CD4-positive, alpha-beta T cell treated with Interleukin-15 for 4 hours (primary cell): ENCODE measurements around the gene DLK2.
A peak's percentile ranks its signal among the peaks of the same experiment; 100 is the strongest.
"Not testable (repeated sequence)": the region's sequence is repeated elsewhere in the genome, so short reads cannot be mapped to it uniquely, and the experiment has no call there.

Source experiments
- DNase-seq: peaks from one replicate; pipeline ENCODE4 v3.0.0-alpha.2; 2020; ENCODE audit warnings: low spot score

The DLK2 gene, protein sequence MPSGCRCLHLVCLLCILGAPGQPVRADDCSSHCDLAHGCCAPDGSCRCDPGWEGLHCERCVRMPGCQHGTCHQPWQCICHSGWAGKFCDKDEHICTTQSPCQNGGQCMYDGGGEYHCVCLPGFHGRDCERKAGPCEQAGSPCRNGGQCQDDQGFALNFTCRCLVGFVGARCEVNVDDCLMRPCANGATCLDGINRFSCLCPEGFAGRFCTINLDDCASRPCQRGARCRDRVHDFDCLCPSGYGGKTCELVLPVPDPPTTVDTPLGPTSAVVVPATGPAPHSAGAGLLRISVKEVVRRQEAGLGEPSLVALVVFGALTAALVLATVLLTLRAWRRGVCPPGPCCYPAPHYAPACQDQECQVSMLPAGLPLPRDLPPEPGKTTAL

DNA sequence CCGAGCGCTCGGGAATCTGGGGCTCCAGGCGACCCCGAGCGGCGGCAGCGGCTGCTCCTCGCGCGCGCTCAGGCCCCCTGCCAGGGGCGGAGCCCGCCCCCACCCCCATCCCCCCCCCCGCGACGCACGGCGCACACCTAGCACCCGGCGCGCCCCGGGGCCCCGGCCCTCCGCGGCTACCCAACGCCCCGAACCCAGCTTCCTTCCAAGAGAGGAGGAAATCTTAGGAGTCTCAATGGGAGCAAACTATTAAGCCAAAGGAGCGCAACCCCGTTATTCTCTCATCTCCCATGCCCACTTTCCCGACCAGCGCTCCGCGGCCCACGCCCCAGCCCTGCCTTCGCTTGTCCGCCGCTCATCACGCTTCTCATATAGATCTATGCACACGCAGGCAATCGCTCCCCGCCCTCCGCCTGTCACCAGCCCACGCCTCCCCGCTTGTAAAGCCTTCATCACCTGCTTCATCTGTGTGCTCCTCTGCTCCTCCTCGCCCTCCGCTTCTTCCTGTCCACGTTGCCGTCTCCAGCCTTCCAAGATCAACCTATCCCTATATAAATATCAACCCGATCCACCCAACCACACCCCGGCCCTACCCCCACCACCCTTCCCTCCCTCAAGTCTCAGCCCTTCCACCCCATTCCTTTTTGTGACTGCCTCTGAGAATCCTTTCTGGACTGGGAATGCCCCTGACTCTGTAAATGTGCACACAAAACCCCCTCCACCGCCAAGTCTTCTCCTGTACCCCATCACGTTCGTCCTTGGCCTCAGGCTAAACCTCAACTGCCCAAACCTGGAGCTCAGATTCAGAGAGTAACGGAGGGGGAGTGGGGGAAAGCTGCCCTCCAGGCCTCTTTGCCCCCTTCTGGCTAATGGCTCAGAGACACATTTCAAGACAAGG lies at the start of gene DLK2:
Gene DLK2, minus strand, starts transcription at position 18 of the 898 bp plus-strand sequence. CDS start 723 bp downstream, outside the sequence.
- DNase-seq: peak; percentile 40

DNA sequence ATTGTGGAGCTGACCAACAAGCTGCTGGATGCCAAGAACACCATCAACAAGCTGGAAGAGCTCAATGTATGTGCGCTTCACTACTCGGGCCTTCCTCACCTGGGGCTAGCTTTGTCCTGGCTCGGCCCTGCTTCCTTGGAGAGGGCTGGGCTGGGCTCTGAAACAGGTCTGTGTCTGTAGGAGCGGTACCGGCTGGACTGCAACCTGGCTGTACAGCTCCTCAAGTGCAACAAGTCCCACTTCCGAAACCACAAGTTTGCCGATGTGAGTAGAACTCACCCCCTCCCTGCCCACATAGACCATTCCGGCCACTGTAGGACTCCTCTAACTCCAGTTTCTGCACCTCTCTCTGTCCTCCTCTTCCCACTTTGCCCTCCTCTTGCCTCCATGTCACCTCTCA lies 48.1 kb upstream of the DLK2 start:
- no peak for DNase-seq

DNA sequence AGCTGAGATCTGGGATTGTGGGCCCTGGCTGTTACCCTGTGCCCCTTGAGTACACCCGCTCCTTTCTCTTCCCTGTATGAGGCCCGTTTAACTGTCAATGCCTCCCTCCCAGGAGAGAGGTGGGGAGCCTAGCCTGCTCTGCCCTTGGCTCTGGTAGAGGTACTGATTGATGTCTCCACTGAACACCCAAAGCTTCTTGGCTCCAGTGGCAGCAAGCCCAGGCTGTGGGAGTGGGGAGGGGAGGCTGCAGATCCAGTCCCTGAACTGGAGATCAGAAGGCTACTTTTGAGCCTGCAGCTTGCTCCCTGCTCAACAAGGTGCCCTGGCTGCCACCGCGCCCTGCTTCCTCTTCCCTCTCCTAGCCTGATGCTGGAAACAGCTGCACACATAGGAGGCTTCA lies 47.3 kb upstream of the DLK2 start:
- DNase-seq: no peak

DNA sequence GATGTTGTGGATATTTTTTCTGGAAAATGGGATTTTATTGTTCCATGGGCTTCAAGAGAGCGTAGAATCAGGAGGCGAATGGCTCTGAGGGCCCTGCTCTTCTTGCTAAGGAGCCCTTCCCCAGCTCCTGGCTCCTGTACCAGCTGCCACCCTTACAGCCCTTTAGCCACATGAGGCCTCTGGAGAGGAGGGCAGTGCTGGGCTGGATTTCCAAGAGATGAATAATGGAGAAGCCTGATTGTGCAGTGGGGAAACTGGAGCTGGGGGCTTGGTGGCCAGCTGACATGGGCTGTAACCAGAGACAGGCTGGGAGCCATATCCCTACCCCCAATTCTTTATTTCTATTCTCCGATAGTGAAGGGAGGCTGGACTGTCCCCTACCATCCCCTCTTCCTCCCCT lies 45.6 kb upstream of the DLK2 start:
- DNase-seq: no peak

DNA sequence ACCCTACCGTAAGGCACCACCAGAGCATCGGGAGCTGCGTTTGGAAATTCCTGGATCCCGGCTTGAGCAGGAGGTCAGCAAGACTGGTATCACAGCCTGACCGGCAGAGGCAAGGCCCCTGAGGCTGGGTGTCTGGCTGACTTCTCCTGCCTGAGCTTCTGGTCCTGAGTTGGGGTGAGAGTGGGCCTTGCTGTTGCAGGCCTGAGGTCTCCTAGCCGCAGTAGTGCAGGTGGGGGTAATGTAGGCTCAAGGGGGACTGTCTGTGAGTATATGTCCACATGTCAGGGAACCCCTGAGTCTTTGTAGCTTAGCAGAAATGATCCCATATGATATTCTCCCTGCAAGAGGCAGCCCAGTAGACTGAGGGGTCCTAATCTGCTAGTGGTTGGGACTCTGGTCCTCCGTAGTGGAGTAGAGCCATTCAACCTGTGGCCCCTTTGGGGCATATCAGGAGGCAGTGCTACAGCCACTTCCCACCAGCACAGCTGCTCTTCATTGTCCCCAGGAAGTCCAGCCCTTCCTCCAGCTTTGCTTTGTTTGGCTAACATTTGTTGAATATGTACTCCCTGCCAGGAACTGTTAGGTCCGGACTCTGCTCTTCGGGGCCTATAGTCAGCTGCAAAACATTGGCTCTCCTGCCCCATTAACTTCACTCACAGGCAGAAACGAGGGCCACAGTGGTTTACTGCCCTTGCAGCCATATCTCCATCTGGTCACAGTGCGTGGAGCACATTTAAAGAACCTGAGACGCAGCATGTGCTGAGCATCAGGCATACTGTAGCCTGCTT lies 43.9 kb upstream of the DLK2 start:
- no peak for DNase-seq

DNA sequence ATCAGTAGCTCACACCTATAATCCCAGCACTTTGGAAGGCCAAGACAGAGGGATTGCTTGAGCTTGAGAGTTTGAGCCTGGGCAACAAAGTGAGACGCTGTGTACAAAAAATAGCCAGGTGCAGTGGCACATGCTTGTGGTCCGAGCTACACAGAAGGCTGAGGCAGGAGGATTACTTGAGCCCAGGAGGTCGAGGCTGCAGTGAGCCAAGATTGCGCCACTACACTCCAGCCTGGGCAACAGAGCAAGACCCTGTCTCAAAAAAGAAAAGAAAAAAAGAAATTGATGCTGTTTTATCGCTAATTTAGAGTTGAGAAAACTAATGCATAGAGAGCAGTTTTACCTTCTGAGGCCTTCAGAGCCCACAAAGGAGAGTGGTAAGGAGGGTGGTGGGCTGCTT lies 42.9 kb upstream of the DLK2 start:
- not testable (repeated sequence) for DNase-seq

DNA sequence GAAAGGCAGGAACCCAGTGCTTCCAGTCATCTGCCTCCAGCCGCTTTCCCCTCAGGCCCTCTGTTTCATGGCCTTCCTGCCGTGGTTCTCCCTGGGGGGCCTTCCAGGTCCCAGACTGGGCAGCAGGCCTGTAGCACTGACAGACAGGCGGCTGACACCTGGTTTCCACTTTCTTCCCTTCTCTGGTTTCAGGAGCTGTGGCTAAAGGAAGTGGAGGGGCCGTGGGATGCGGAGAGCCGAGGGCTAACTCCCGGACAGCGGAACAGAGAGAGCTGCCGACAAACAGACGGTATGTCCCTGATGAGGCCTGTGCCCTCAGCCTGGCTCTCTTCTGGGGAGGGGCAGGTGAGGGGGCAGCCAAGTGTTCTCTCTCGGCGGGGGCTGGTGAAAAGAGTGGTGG lies 42.3 kb upstream of the DLK2 start:
- DNase-seq: no peak

DNA sequence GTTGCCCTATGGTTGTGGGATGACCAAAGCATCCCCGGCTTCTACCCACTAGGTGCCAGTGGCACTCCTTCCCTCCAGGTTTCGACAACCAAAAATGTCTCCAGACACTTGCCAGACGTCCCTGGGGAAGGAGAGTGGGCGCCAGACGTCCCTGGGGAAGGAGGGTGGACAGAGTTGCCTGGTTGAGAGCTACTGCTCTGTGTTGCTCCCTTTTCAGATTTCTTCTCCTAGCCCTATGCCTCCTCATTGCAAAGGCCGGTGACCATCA lies 41.7 kb upstream of the DLK2 start:
- no peak for DNase-seq

DNA sequence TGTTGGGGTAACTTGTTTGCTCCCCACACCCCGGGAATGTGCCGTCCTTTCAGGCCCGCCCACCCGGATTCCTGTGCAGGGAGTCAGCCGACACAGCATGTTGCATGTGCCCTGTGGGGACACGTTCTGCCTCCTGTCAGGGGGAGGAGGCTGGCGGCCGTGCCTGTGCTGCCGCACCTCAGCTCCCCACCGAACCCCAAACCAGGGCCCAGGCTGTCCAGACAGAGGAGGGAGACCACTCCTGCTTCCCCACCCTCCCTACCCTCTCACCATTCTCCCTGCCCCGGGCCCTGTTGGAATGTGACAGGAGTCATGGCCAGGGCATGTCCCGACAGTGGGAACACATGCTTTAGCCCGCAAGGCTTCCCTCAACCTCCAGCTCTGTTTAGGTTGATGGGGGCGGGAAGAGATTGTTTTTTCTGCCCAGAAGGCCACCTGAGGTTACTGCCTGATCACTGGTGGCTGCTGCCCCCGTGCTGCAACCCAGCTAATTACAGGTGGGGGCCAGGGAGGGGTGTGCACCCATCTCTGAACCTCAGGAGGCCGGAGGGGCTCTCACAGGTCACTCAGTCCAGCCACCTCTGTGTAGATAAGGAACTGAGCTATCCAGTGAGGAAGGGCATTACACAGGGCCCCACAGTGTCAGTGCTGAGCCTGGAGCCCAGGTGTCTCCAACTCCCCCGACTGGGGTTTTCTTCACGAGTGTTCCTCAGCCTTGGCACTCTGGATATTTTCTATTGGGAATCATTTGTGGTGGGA lies 41.2 kb upstream of the DLK2 start:
- no peak for DNase-seq

DNA sequence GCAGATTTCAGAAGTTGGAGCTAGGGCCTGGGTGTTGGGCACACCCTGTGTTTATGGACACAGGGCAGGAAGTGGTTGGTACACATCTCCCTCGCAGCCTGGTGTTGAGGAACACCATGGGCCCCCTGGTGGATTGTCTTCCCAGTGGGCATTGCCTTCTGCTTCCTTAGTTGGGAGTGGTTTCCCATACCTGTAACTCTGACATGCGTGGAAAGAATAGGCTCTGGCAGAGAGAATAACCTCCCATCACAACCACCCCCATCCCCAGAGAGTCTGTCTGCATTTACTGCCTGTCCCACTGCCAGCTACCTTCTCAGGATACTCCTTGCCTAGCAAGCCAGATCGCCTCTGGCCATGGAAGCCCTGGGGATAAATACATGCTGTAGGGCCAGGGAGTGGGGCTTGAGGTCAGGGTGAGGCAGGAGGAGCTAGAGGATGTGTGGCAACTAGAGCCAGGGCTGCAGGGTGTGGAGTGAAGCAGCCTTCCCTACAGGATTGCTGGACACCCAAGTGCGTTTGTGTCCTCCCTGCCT lies 40.1 kb upstream of the DLK2 start:
- DNase-seq: peak; percentile 15

DNA sequence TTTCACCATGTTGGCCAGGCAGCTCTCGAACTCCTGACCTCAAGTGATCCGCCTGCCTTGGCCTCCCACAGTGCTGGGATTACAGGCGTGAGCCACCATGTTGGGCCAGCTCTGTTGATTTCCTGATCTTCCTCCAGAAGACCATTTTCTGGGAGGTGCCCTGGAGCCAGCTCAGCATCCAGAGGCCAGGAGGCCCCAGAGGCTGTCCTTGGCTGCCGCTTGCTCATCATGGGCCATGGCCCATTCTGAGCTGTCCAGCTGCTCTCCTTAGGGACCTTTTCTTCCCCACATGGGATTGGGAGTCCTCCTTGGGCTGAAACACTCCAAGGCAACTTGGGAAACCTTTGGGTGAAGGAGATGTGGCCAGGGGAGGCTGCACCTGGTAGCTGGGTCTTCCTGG lies 39.4 kb upstream of the DLK2 start:
- DNase-seq: no peak

DNA sequence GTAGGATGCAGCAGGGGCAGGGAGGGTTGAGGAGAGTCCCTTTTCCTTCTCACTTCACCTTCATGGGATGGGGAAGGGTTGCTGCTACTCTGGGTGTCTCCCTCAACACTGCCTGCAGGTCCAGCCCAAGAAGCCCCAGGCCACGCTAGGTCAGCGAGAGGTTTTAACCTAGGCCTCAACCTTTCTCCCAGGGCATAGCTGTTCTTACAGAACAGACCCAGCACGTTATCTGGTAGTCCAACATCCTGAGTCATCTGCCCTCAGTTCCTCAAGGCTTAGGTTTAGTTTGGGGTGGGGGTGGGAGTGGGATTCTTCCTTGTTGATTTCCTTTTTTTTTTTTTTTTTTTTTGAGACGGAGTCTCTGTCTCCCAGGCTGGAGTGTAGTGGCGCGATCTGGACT lies 39.0 kb upstream of the DLK2 start:
- DNase-seq: no peak

DNA sequence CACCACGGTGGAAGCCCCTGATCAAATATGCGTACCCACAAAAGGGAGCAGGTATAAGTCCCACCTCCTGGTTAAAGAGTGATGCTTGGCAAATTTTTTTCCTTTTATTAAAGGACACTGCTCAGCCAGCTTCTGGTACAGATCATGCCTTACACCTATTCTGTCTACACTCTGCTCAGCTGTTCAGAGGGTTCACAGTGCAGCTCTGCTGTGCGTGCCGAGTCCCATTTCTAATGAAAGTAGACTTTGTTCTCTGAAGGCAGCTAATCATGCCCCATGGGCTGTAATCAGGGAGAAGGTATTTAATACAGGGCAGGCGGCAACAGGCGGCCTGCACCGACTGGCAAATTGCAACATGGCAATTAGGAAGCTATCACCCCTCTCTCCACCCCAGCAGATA lies 38.5 kb upstream of the DLK2 start:
- DNase-seq: no peak

DNA sequence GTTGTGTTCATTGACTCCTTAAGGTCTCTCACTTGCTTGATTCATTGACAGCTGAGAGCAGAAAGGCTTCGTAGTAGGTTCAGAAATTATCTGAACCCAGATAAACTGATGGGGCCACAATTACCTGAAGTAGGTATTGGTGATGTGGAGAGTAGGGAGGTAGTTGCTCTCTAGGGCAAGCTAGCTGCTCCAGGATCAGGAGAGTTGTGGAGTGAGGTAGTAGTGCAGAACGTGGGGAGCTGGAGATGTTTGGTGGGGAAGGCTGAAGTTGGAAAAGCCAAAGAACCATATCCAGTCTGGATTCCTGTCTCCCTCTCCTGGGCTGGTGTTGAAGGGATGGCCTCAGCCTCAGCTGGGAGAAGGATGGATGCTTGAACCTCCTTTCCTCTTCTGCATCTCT lies 37.9 kb upstream of the DLK2 start:
- no peak for DNase-seq

DNA sequence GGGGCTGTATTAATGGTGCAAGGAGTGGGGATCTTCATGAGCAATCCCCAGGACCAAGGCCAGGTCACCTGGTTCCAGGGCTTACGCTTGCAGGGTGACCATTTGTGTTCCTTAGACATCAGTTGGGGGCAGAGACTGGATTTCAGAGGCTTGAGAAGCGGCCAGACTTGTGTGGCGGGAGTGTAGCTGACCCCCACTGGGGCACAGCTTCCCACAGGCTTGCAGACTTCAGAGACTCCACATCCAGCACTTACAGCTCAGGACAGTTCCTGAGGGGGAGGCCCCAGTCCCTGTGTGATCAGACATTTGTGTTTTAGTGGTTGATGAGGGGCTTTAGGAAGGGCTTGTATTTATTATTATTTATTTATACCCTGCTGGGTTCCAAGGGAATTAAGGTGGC lies 37.3 kb upstream of the DLK2 start:
- DNase-seq: no peak

DNA sequence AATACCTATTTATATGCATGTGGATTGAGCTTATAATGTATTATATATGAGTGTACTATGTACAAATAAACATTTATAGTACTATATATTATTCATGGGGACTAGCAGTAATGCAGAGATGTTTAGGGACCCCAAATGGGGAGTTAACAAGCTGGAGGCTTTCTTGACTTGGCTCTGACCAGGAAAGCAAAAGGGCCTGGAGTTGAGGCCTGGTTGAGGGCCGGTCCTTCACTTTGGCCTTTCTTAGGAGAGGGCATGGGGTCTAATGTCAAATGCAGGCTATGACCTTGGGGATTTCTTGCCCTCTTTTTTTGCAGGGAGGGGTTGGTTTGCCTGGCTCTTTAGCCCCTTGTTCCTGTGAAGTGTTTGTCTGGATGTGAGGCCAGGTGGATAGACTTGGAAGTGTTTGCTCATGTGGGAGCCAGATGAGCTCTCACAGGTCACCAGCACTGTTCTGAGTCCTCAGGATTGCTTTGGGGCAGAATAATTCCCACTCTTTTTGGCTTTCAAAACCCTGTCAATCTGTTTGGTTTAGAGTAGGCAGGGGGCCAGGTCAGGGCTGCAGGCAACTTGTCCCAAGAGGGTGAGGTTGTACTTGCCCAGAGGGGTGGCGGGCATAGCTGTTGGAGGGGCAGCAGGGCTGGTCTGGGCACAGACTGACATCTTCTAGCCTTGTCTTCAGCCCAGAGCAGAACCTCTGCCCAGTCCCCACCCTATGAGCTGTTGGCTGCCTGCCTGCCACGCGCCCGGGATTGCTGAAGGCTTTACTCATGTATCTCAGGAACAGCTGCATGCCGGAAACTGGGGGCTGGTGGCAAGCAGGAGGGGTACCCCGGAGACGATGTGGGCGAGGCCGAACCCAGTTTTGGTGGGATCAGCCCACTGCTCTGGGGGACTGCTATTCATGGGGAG lies 36.7 kb upstream of the DLK2 start:
- no peak for DNase-seq

DNA sequence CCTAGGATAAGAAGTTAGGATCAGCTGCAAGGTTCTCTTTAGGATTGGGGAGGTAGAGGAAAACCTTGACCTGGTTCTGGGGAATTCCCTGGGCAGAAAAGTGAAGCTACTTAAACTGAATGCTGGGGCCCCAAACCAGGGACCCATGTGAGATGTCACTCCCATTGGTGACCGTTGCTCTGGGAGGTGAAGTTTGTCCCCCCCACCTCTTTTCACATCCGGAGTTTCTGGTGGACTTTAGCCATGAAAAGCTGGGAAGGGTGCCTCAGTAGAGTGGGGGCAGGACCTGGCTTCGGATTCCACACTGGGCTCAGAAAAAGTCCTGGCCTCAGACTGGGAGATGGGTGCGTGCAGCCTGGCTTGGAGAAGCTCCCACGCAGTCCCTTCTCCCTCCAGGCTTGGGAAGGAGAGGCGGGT lies 35.2 kb upstream of the DLK2 start:
- DNase-seq: no peak

DNA sequence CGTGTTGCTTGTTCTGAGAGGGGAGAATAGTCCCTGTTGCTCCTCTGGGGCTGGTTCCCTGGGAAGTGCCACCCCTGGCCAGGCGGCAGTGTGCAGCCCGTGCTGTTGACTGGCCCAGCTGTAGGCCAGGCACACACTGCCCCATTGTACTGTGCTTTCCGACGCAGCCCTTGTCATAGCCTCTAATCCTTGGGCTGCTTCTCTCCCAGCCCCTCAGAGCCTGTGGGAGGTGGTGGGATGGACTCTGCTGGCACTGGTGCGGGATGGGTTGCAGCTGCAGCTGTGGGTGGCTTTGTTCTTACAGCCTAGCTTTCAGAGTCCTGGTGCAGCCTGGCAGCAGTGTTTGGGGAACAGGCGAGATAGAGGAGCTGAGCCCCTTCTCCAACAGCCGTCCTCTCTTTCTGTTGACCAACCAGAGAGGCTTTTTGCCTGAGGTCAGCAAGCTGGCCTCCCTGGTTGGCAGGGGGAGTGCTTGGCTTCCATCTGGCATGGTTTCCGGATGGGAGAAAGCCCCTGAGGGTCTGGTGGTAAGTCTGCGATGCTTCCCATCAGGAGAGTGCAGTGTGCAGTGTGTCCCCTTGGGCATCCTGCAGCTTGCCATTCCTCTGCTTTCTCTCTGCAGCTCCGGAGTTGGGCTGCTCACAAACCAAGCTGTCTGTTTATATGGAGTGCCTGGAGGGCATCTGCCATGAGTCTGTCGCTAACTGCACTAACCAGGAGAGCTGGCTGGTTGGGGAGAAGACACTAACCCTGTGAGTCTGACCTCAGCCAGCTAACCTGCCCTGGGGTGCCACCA lies 34.1 kb upstream of the DLK2 start:
- DNase-seq: no peak

DNA sequence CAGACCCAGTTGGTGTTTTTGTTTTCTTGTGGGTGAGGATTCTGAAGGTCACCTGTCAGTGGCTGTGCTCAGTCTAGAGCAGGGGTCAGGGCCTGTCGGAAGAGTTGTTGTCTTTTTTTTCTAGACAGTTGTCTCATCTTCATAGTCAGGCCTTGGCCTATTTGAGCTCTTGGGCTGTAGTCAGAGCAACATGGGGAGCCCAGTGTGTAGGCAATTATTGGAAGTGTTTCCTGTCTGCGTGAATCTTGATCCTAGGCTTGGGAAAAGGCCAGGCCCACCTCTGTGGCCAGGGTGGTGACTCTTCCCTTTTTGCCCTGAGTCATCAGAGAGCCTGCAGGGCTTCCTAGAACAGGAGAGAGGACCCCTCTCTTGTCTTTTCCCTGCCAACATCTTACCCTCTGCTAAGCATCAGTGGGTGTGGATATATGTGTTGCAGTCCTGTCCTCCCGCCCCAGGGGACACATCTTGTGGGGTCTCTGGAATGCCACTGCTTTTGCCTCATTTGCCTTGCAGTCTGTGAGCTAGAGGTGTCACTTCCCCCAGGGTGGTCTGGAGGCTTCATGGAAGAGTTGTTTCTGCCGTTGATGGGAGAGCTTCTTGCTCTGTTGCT lies 33.4 kb upstream of the DLK2 start:
- DNase-seq: no peak
